Stomach (tissue), 4 donors: ENCODE results near the gene SURF2.

ENCODE experiments used
- CTCF ChIP-seq, 7 experiments: fragments of 450-650 bp in 4 of 7; fragments of 200-600 bp in 3 of 7; sonication (generic) in 3 of 7; IDR thresholded peaks; one replicate each; pipeline ENCODE4 v1.5.1; 2016 to 2019; ENCODE audit warnings: antibody characterized with exemption in 7 of 7, control low read depth in 2 of 7, mild to moderate bottlenecking in 1 of 7
- EP300 ChIP-seq: sonication (generic); formaldehyde crosslinking; IDR thresholded peaks from one replicate; pipeline ENCODE4 v1.6.1; 2017; ENCODE audit warnings: antibody characterized with exemption
- POLR2A ChIP-seq, 4 donors: fragments of 450-650 bp; IDR thresholded peaks; one replicate each; pipeline ENCODE4 v1.6.1; 2016; ENCODE audit warnings: antibody characterized with exemption in 4 of 4, control low read depth in 2 of 4, mild to moderate bottlenecking in 1 of 4, moderate library complexity in 1 of 4
- POLR2AphosphoS5 ChIP-seq, 3 donors: sonication (generic); formaldehyde crosslinking; IDR thresholded peaks; one replicate each; pipeline ENCODE4 v1.6.1; 2016; ENCODE audit warnings: antibody characterized with exemption in 3 of 3

- TF ChIP-seq CTCF (IDR thresholded peaks at IDR 0.05) (no peak), EP300 (no peak), POLR2AphosphoS5 (IDR thresholded peaks at IDR 0.05) (no peak), POLR2A (IDR thresholded peaks at IDR 0.05) (no peak)
Observed at GRCh38 chr9:133369933-133370332, 13.6 kb downstream of the SURF2 start.
